H1 (cell line): ENCODE results near the gene PPIF. TPM values are rescaled to one million over a fixed set of nuclear protein-coding genes. Genes with fewer than 3 reads are reported as not detected.

Source experiments
- CBX8 ChIP-seq: fragments of 300-800, 300-1000 bp; sonication (generic); IDR thresholded peaks from 2 replicates; pipeline ENCODE4 v1.7.1; 2016; ENCODE audit warnings: low read depth, low read length, borderline replicate concordance
- CEBPB ChIP-seq: IDR thresholded peaks from 2 replicates; pipeline ENCODE4 v1.6.1; 2012; ENCODE audit warnings: low read depth, low read length
- GTF2F1 ChIP-seq: IDR thresholded peaks from 2 replicates; pipeline ENCODE4 v1.6.1; 2012; ENCODE audit warnings: low read depth, low read length, improper control_type of control experiment, borderline replicate concordance
- SIX5 ChIP-seq: IDR thresholded peaks from 2 replicates; pipeline ENCODE4 v1.6.1; 2011; ENCODE audit warnings: mild to moderate bottlenecking, low read depth, low read length
- TAF1 ChIP-seq: IDR thresholded peaks from 2 replicates; pipeline ENCODE4 v1.6.1; 2011; ENCODE audit warnings: mild to moderate bottlenecking, low read depth, low read length
- polyA plus RNA-seq, 7 experiments: library from polyadenylated mRNA; depleted of rRNA in 3 of 7; stranded (reverse) in 5 of 7; unstranded in 2 of 7; fragments of >200 nt in 5 of 7; fragments of 200-250 nt in 2 of 7; gene quantifications; 1 replicate in 5 of 7; 2 replicates in 1 of 7; 4 replicates in 1 of 7; pipeline versions ENCODE4 v1.2.1 to v1.2.3, GENCODE V29; 2011 to 2013; ENCODE audit warnings: missing spikeins in 2 of 7, mixed read lengths in 2 of 7
- total RNA-seq: library from RNA; stranded (reverse); fragmentation: NEBNext Ultra II Directional; extraction: Animal tissue kit (Norgen Biotek cat#: 25700); gene quantifications from 2 replicates; pipeline ENCODE4 v1.2.1, GENCODE V29; 2021
- TF ChIP-seq, protein P1 (sequence below): fragments of 300-600 bp; sonication (generic); IDR thresholded peaks from 2 replicates; pipeline ENCODE4 v1.7.1; 2012; ENCODE audit warnings: low read length, moderate library complexity, mild to moderate bottlenecking, inconsistent platforms; ENCODE audit not compliant: insufficient replicate concordance
- TF ChIP-seq, protein P2 (sequence below): IDR thresholded peaks from 2 replicates; pipeline ENCODE4 v1.6.1; 2011; ENCODE audit warnings: low read length, improper control_type of control experiment
- TF ChIP-seq, protein P3 (sequence below): IDR thresholded peaks from 2 replicates; pipeline ENCODE4 v1.6.1; 2012; ENCODE audit warnings: inconsistent platforms

PPIF gene
- total and polyA plus RNA-seq, 2 of the 8 experiments (the other 6 are each of a cell fraction or from before 2014, with no cell fraction given), result 70.2 to 77.6 TPM

DNA sequence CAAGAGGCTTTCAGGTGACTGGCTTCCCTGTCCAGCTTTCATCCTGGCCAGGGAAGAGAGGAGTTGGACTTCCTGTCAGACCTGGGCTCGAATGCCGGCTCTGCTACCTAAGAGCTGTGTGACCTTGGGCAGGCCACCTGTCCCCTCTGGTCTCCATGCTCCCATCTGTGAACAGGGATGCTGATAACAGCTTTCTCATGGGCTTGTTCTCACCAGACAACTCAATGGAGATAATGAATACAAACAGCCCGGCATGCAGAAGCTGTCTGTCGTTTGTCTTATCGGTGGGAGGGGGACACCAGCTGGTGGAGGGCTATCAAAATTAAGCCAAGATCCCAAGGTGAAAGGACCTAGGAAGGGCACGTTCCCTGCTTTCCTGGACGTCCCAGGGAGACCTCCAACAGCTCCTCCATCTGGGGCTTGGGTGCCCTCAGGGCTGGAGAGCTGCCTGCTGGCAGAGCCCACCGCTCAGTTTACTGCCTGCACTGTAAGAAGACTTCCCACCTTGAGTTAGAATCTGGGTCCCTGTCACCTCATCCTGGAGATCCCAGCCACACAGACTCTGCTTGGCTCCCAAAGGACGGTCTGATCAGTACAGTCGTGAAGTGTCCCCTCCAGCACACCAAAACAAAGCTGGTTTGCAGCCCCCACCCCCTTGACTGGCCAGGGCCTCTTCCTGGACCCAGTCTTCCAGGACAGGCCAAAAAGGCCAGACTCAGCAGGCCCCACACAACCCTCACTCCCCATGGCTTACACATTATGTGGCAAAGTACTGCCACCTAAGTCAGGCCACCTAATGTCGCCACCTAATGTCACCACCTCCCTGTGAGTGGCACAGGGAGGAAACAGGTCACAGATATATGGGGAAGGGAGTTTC lies 40.9 kb downstream of the PPIF start (continued):
- TF ChIP-seq, protein P1, sequence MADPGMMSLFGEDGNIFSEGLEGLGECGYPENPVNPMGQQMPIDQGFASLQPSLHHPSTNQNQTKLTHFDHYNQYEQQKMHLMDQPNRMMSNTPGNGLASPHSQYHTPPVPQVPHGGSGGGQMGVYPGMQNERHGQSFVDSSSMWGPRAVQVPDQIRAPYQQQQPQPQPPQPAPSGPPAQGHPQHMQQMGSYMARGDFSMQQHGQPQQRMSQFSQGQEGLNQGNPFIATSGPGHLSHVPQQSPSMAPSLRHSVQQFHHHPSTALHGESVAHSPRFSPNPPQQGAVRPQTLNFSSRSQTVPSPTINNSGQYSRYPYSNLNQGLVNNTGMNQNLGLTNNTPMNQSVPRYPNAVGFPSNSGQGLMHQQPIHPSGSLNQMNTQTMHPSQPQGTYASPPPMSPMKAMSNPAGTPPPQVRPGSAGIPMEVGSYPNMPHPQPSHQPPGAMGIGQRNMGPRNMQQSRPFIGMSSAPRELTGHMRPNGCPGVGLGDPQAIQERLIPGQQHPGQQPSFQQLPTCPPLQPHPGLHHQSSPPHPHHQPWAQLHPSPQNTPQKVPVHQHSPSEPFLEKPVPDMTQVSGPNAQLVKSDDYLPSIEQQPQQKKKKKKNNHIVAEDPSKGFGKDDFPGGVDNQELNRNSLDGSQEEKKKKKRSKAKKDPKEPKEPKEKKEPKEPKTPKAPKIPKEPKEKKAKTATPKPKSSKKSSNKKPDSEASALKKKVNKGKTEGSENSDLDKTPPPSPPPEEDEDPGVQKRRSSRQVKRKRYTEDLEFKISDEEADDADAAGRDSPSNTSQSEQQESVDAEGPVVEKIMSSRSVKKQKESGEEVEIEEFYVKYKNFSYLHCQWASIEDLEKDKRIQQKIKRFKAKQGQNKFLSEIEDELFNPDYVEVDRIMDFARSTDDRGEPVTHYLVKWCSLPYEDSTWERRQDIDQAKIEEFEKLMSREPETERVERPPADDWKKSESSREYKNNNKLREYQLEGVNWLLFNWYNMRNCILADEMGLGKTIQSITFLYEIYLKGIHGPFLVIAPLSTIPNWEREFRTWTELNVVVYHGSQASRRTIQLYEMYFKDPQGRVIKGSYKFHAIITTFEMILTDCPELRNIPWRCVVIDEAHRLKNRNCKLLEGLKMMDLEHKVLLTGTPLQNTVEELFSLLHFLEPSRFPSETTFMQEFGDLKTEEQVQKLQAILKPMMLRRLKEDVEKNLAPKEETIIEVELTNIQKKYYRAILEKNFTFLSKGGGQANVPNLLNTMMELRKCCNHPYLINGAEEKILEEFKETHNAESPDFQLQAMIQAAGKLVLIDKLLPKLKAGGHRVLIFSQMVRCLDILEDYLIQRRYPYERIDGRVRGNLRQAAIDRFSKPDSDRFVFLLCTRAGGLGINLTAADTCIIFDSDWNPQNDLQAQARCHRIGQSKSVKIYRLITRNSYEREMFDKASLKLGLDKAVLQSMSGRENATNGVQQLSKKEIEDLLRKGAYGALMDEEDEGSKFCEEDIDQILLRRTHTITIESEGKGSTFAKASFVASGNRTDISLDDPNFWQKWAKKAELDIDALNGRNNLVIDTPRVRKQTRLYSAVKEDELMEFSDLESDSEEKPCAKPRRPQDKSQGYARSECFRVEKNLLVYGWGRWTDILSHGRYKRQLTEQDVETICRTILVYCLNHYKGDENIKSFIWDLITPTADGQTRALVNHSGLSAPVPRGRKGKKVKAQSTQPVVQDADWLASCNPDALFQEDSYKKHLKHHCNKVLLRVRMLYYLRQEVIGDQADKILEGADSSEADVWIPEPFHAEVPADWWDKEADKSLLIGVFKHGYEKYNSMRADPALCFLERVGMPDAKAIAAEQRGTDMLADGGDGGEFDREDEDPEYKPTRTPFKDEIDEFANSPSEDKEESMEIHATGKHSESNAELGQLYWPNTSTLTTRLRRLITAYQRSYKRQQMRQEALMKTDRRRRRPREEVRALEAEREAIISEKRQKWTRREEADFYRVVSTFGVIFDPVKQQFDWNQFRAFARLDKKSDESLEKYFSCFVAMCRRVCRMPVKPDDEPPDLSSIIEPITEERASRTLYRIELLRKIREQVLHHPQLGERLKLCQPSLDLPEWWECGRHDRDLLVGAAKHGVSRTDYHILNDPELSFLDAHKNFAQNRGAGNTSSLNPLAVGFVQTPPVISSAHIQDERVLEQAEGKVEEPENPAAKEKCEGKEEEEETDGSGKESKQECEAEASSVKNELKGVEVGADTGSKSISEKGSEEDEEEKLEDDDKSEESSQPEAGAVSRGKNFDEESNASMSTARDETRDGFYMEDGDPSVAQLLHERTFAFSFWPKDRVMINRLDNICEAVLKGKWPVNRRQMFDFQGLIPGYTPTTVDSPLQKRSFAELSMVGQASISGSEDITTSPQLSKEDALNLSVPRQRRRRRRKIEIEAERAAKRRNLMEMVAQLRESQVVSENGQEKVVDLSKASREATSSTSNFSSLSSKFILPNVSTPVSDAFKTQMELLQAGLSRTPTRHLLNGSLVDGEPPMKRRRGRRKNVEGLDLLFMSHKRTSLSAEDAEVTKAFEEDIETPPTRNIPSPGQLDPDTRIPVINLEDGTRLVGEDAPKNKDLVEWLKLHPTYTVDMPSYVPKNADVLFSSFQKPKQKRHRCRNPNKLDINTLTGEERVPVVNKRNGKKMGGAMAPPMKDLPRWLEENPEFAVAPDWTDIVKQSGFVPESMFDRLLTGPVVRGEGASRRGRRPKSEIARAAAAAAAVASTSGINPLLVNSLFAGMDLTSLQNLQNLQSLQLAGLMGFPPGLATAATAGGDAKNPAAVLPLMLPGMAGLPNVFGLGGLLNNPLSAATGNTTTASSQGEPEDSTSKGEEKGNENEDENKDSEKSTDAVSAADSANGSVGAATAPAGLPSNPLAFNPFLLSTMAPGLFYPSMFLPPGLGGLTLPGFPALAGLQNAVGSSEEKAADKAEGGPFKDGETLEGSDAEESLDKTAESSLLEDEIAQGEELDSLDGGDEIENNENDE, result no peak
- TF ChIP-seq GTF2F1 (no peak), CEBPB (no peak), SIX5 (no peak), CBX8 (no peak), TAF1 (no peak)
- TF ChIP-seq, protein P2, sequence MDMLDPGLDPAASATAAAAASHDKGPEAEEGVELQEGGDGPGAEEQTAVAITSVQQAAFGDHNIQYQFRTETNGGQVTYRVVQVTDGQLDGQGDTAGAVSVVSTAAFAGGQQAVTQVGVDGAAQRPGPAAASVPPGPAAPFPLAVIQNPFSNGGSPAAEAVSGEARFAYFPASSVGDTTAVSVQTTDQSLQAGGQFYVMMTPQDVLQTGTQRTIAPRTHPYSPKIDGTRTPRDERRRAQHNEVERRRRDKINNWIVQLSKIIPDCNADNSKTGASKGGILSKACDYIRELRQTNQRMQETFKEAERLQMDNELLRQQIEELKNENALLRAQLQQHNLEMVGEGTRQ, result no peak
- TF ChIP-seq, protein P3, sequence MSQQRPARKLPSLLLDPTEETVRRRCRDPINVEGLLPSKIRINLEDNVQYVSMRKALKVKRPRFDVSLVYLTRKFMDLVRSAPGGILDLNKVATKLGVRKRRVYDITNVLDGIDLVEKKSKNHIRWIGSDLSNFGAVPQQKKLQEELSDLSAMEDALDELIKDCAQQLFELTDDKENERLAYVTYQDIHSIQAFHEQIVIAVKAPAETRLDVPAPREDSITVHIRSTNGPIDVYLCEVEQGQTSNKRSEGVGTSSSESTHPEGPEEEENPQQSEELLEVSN, result no peak
